Adrenal gland (tissue), 5 donors: Measurements from ENCODE around the gene HYI.

Source experiments
- CTCF ChIP-seq, 6 experiments: fragments of 450-650 bp in 4 of 6; fragments of 200-600 bp in 2 of 6; sonication (generic) in 1 of 6; IDR thresholded peaks; 1 replicate in 5 of 6; 2 replicates in 1 of 6; pipeline versions ENCODE4 v1.5.1 to v1.8.0; 2016 to 2021; ENCODE audit warnings: antibody characterized with exemption in 6 of 6, mild to moderate bottlenecking in 2 of 6, moderate library complexity in 1 of 6
- POLR2A ChIP-seq, 2 donors: fragments of 450-650 bp; IDR thresholded peaks; one replicate each; pipeline ENCODE4 v1.6.1; 2017; ENCODE audit warnings: antibody characterized with exemption in 2 of 2, mild to moderate bottlenecking in 2 of 2, moderate library complexity in 1 of 2
- donor health status: DM: no; HTN: no; CAD: no.

DNA sequence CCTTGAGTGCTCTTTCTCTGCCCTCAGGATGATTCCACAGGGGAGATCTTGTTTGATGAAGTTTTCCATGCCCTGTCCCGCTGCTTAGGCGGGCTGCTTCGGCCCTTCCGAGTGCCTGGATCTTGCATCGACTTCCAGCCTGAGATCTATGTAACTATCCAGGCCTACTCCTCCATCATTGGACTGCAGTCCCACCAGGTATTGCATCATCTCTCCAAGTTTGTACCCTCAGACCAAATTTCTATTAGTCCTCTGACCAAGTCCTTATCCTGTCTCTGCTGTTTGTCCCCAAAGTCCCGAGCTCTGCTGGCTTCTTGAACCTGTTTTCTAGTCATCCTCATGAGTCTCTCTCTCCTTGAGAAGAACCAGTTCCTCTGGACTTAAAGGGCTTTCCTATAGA is 49.4 kb downstream of the HYI start:
- TF ChIP-seq CTCF (IDR thresholded peaks at IDR 0.05) (no peak), POLR2A (IDR thresholded peaks at IDR 0.05) (no peak)
